ENCODE measurements around the gene TBCE.

The TBCE gene

GRCh38 chr1:235485558-235485957 is 118.3 kb downstream of the TBCE start:
- H3K4me3 ChIP-seq (ENCODE audit: low read depth, low read length): no peak overlapping the region
- TF ChIP-seq CTCF (IDR thresholded peaks at IDR 0.05; ENCODE audit: control insufficient read depth, extremely low read depth, insufficient read depth): no peak
- no peak for DNase-seq (ENCODE audit: low read depth)

DNA sequence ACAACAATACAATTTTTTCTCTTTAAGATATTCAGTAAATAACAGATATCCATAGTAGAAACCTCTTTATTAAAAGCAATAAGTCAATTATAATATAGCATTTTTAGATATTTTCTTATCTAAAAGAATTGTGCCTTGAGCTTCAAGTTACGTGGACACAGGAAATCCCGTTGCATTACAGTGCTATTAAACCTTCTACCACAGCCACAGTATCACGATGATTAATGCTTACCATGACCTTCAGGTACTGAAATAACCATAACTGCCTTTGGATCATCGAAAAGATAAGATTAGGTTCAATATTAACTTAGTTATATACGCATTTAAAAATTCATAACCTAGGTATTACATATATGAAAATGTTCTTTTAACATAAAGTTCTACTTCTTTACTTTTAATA is 119.1 kb downstream of the TBCE start:
- no peak overlapping the region for H3K4me3 ChIP-seq (ENCODE audit: low read depth, low read length)
- DNase-seq (ENCODE audit: low read depth): no peak
- TF ChIP-seq CTCF (IDR thresholded peaks at IDR 0.05; ENCODE audit: control insufficient read depth, extremely low read depth, insufficient read depth): no peak

- no peak for TF ChIP-seq CTCF (IDR thresholded peaks at IDR 0.05; ENCODE audit: control insufficient read depth, extremely low read depth, insufficient read depth)
- no peak overlapping the region for H3K4me3 ChIP-seq (ENCODE audit: low read depth, low read length)
- no peak for DNase-seq (ENCODE audit: low read depth)
These were observed 124.4 kb downstream of the TBCE start for GRCh38 chr1:235491644-235492043.

- no peak for DNase-seq (ENCODE audit: low read depth)
- H3K4me3 ChIP-seq (ENCODE audit: low read depth, low read length): no peak overlapping the region
These were observed 127.3 kb downstream of the TBCE start for GRCh38 chr1:235494531-235494930.

GRCh38 chr1:235495030-235495429 is 127.8 kb downstream of the TBCE start:
- no peak for DNase-seq (ENCODE audit: low read depth)
- TF ChIP-seq CTCF (IDR thresholded peaks at IDR 0.05; ENCODE audit: control insufficient read depth, extremely low read depth, insufficient read depth): no peak
- no peak overlapping the region for H3K4me3 ChIP-seq (ENCODE audit: low read depth, low read length)

More at GRCh38 chr1:235494531-235494930, 127.3 kb downstream of the TBCE start:
- no peak for TF ChIP-seq CTCF (IDR thresholded peaks at IDR 0.05; ENCODE audit: control insufficient read depth, extremely low read depth, insufficient read depth)

DNA sequence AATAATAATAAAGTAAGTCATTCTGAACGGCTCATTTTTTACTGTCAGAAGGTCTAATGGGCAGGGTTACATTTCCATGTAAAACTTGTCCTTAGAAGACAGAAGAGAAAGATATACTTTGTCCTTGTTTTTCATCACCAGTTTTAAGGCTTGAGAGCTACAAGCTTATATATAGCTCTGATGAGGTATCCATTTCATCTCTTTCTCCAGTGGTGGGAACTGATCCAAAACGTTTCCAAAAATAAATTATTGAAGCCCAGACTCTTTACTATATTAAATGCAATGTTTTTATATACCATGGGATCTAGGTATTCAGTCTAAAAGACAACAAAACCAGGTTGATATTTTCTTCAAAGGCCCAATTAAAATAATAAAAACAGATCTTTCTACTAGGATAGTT is 128.3 kb downstream of the TBCE start:
- no peak for TF ChIP-seq CTCF (IDR thresholded peaks at IDR 0.05; ENCODE audit: control insufficient read depth, extremely low read depth, insufficient read depth)
- H3K4me3 ChIP-seq (ENCODE audit: low read depth, low read length): no peak overlapping the region
- no peak for DNase-seq (ENCODE audit: low read depth)

- no peak overlapping the region for H3K4me3 ChIP-seq (ENCODE audit: low read depth, low read length)
- no peak for DNase-seq (ENCODE audit: low read depth)
- no peak for TF ChIP-seq CTCF (IDR thresholded peaks at IDR 0.05; ENCODE audit: control insufficient read depth, extremely low read depth, insufficient read depth)
These were observed 133.8 kb downstream of the TBCE start for GRCh38 chr1:235500971-235501540.
